Peyer's patch (tissue), 4 donors: ENCODE measurements around the gene PRG2.

ENCODE experiments used
- POLR2A ChIP-seq, 2 donors: fragments of 450-650 bp; IDR thresholded peaks; one replicate each; pipeline ENCODE4 v1.5.1; 2017; ENCODE audit warnings: antibody characterized with exemption in 2 of 2, mild to moderate bottlenecking in 2 of 2, moderate library complexity in 2 of 2
- TF ChIP-seq, protein P1 (sequence below), 6 experiments: fragments of 450-650 bp in 4 of 6; fragments of 200-600 bp in 2 of 6; sonication (generic) in 1 of 6; IDR thresholded peaks; one replicate each; pipeline ENCODE4 v1.5.1; 2017 to 2019; ENCODE audit warnings: antibody characterized with exemption in 6 of 6, mild to moderate bottlenecking in 3 of 6, moderate library complexity in 1 of 6

GRCh38 chr11:57356268-57356667, 34.2 kb downstream of the PRG2 start:
- TF ChIP-seq, protein P1, sequence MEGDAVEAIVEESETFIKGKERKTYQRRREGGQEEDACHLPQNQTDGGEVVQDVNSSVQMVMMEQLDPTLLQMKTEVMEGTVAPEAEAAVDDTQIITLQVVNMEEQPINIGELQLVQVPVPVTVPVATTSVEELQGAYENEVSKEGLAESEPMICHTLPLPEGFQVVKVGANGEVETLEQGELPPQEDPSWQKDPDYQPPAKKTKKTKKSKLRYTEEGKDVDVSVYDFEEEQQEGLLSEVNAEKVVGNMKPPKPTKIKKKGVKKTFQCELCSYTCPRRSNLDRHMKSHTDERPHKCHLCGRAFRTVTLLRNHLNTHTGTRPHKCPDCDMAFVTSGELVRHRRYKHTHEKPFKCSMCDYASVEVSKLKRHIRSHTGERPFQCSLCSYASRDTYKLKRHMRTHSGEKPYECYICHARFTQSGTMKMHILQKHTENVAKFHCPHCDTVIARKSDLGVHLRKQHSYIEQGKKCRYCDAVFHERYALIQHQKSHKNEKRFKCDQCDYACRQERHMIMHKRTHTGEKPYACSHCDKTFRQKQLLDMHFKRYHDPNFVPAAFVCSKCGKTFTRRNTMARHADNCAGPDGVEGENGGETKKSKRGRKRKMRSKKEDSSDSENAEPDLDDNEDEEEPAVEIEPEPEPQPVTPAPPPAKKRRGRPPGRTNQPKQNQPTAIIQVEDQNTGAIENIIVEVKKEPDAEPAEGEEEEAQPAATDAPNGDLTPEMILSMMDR (IDR thresholded peaks at IDR 0.05): no peak
- no peak for TF ChIP-seq POLR2A (IDR thresholded peaks at IDR 0.05)
